ENCODE measurements around the gene HECTD3.
A peak's percentile ranks its signal among the peaks of the same experiment; 100 is the strongest.

Gene HECTD3

DNA sequence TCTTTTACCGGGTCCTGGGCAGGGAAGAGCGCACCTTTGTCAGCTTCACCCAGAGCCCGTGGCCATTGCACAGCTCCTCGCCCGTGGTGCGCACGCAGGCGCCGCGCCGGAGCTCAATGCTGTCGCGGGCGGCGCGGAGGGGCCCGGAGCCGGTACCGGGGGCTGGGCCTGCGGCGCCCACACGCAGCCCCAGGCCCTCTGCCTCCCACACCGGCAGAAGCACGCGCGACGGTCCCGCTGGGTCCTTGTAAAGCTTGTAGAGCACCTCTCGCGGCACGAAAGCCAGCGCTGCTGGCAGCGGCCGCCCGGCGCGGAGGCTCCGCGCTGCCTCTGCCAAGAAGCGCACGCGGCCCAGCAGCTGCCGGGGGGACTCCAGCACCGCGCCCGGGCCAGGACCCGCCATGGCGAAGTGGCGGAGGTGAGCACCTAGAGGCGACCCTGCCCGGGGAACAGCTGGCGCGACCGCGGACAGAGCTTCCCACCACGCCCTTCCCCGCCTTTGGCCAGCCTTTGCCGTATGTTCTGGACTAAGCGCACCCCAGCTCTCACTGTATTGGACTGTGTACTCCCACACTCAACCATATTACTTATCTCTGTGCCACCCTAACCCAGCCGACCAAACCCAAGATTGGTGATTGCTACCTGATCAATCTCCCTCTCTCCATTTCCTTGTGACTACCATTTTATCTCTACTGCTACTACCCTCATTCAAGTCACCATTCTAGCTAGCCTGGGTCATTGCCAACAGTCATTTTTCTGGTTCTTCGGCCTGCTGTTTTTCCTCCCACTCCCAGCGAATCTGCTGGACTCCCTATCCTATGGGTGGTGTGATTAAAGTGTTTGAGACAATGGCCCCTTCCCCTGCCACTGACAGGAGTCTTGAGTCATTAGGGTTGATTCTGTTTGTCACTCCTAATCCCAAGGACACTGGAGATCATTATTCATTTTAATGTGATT is at the start of gene HECTD3:
TSS of gene HECTD3 (minus strand) at position 470 of the 957 bp plus-strand sequence. CDS start at position 403, 67 bp downstream.
- DNase-seq: peak; percentile 71 to 79

DNA sequence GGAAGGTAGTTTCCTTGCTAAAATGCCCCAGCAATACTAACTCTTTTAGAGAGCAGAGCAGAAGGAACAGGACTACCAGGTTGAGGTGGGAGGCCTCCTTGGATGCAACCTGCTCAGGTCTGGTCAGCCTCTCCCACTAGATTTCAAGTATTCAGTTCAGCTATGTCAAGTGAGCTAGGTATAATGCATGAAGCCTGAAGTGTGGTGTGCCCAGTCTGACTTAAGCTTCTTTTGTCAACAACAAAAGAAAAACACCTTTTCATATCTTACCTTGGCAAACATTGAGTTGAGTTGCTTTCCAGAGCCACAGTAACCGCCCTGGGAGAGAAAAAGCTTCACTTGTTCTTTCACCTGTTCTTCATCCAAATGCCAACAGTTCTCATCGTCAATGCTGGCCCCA is 48.7 kb upstream of the HECTD3 start:
- no peak for DNase-seq

DNA sequence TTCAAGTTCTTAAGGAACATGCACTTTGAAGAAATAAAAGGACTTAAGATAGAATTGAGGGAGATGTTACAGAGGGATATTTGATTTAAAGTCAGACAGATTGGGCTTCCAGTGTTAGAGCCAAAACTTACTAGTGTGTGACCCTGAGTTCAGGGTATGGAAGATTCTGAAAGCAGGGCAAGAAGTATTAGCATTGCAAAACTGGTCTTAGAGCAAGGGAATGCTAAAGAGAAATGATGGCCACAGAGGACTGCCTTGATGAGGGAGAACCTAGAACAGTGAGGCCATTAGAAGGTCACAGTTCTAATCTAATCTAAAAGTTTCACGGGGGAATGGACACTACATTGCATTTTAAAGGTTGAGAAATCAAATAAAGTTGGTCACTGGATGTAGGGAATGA is 46.4 kb upstream of the HECTD3 start:
- no peak for DNase-seq

DNA sequence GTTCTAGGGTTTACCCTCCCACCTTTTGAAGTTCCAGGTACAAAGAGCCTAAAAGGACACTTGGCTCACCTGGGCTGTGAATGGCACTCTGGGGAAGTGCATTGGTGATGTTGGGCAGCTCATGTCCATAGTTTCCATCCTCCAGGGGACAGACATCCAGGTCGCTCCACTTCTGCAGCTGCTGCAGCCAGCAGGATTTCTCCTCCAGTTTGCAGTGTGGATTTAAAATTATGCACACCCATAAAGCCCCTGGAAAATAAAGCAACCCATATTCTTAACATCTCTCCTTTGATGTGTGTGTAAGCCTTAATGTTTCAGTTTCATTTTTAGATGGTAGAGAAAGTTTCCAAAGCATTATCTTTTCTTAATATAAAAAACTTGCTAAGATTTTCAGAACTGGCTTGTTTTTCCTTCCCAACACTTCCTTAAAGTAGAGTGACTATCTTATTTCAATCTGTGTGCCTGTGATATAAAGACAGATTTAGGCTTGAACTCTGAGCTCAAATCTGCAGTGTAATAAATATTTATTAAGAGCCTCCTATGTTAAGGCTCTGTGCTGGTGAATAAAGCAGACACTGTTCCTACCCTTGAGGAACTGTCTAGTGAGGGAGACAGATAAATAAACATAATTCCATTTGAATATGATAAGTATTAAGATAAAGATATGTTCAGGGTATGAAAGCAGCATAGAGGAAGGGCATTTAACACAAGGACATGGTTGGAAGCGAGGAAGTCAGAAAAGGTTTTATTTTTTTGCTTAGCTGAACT is 40.1 kb upstream of the HECTD3 start:
- peak in 1 of 2 donors; percentile 27 for DNase-seq

DNA sequence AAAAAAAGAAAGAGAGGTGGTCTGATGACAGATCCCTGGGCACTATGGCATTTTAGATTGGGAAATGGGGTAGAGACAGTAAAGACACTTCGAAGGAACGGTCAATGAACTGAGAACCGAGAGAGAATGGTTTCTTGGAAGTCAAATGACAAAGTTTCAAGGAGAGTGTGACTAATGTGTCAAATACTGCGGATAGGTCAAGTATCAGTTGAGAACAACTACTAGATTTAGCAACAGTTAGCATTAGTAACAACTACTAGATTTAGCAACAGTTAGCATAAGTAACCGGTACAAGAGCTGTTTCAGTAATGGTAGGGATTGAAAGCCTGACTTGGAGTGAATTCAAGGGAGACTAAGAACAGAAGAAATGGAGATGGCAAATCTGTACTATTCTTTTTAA is 35.9 kb upstream of the HECTD3 start:
- DNase-seq: no peak

DNA sequence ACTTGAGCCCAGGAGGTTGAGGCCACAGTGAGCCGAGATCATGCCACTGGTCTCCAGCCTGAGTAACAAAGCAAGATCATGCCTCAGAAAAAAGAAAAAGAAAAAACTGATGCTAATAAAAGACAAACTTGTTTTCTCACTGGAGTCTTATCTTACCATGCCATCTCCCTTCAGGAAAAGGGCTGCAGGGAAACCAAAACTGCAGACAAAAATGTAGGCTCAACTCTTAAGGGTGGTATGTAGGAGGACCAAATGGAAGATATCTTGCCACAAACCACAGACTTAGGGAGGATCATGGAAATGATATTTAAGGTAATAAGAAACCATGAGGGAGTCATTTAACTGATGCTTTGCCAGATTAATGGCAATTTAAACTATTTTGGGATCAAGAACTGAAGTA is 33.8 kb upstream of the HECTD3 start:
- no peak for DNase-seq

DNA sequence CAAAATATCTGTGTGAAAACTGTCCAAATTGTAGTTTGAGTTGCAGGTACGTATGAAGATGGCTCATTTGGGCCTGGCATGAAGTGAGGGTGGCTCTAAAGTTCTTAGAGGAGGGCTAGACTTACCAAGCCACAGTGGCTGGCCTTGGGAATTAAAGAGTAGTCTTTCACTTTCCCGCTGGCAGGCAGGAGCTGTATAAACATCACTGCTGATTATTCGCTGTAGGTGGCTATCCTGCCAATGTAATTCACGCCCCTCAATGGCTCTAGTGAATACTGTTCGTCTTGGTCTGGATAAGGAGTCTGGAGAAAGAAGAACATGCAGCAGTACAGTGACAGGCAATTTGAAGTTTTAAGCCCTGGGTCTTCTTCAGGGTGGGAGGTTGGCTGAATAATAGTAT is 32.0 kb upstream of the HECTD3 start:
- DNase-seq: no peak

DNA sequence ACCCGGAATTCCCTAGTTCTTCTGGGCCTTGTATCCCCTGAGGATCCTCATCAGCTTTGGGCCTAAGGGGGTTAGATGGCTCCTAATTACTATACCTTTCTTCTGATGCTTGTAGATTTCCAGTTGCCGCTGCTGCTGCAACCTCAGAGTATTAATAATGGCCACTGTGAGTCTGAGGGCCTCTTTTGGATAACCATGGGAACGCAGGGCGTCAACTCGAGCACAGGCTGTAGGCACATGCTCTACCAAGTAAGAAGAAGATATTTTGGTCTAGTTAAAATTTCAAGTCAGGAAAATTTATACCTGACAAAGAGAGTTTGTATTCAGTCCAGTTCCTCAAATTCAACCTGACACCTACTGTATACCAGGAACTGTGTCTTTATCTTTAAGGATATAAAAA is 29.2 kb upstream of the HECTD3 start:
- DNase-seq: no peak

DNA sequence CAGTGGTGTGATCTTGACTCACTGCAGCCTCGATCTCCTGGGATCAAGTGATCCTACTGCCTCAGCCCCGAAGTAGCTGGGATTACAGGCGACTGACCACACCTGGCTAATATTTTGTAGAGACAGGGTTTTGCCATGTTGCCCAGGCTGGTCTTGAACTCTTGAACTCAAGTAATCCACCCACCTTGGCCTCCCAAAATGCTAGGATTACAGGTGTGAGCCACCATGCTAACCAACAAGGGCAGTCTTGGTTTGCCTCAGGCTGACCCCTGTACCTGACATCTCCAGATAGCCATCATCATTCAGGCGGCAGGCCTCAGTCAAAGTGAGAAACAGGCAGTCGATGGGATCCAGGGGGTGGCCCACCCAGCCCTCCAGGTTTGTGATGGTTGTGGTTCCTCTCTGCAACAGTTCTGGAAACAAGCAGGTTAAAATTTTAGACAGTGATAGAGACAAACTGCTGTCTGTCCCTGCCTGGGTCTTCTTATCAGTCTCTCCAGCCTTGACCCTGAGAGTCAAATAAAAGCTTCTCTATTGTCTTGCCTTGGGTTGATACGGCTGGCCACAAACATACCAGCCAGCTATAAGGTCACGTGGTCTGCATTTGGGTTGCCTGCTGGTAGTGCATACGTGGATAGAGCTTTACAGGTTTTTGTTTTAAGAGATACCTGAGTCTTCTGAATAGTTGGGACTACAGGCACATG is 27.7 kb upstream of the HECTD3 start:
- no peak for DNase-seq

DNA sequence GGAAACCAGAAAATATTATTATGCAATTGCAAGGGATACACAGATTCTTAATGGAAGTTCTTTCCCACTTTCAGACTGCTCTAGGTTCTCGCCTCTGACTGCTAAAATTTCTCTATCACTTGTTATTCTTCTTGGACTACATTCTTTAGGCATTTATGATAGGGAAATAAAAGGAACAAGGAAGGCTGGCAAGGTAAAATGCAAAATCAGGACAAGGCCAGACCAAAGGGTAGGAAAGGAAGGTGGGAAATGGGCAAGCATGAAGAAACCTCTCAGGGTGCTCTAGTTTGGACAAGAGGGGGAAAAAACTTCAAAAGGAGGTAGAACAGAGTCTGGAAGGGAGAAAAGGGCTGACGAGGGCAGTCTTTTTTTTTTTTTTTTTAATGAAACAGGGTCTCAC is 27.1 kb upstream of the HECTD3 start:
- no peak for DNase-seq

DNA sequence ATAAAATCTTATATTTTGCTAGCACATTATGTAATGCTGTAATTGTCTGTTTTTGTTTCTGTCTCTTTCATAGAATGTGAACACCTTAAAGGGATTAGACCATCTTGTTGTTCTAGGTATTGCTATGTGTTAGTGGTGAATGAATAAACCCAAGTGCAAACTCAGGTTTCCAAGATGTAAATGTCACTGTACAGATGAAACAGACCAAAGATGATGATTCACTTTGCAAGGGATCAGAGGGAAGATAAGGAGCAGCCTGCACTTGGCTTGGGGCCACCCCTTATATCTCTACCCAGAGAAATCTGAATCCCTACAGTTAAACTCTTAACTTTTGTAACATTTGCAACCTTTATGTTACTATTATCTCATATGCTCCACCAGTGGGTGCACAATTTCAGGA is 26.3 kb upstream of the HECTD3 start:
- DNase-seq: no peak

DNA sequence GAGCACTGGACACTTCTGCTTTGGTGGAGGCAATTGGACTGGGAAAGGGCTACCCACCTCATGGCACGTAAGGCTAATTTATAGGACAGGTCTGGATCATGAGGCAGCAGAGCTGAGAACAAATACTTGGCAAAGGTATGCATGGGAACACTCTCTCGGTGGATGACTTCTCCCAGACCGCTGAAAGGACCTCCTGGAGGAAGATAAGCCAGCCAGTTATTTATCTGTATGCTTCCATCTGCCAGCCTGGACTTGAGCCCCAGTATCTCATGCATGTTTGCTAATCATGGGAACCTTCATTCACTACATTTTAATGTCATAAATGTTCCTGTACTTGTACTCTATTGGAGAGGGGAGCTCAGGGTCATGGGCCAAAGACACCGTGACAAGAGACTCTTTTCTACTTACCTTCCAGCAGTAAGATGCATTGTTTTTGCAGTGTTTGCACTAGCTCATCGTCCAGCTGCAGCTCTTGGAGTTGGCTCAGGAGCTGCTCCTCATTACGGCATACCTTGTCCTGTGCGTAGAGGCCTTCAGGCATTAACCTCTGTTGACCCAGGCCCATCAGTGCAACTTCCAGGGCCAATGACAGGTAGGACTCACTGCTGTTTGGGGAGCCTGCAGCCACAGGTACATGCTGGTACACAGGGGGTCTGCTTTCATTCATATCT is 24.6 kb upstream of the HECTD3 start:
- DNase-seq: no peak

DNA sequence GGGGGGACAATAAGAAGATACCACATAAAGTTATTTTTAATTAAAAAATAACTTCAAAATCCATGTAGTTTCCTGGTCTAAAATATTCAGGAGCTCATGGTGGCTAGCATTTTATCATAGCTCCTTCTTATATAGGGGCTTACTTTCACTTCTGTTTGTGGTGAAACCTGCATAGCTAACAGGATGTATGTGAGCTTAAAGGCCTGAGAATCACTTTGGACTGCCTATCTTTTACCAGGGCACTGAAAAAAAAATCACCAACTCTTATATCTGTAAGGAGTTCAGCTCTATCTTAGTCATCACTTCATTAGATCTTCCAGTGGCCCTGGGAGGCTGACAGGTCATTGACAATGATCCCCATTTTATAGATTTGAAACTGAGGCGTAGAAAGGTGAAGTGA is 22.2 kb upstream of the HECTD3 start:
- no peak for DNase-seq

DNA sequence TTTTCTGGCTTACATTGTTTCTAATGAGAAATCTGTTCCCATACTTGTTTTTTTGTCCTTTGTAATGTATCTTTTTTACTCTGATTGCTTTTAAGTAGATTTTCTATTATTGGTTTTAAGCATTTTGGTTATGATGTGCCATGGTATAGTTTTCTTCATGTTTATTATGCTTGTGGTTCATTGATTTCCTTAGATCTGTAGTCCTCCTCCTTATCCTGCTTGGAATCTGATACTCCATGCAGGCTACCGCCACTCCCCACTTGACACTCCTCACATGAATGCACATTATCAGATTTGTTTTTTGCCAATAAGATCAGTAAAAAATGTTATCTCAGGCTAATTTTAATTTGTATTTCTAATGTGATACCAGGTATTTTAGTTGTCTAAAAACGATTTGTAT is 21.7 kb upstream of the HECTD3 start:
- DNase-seq: no peak

DNA sequence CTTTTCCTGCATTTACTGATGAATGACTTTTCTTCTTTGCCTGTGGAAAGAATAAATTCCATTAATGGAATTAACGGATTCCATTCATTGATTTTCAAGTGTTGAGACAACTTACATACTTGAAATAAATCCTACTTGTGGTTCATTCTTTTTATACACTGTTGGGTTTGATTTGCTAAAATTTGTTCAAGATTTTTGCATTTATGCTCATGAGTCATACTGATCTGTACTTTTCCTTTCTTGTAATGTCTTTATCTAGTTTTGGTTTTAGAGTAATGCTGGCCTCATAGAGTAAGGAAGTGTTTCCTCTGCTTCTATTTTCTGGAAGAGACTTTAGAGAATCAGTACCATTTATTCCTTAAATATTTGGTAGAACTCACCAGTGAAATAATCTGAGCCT is 15.3 kb upstream of the HECTD3 start:
- DNase-seq: no peak

DNA sequence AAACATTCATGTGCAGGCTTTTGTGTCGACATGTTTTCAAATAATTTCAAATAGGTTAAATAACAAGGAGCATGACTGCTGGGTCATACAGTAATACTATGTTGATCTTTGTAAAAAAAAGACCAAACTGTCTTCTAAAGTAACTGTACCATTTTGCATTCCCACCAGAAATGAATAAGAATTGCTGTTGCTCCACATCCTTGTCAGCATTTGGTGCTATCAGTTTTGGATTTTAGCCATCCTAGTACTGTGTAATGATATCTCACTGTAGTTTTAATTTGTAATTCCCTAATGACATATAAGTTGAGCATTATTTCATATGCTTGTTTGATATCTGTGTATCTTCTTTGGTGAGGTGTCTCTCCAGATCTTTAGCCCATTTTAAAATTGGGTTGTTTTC is 12.5 kb upstream of the HECTD3 start:
- no peak for DNase-seq

DNA sequence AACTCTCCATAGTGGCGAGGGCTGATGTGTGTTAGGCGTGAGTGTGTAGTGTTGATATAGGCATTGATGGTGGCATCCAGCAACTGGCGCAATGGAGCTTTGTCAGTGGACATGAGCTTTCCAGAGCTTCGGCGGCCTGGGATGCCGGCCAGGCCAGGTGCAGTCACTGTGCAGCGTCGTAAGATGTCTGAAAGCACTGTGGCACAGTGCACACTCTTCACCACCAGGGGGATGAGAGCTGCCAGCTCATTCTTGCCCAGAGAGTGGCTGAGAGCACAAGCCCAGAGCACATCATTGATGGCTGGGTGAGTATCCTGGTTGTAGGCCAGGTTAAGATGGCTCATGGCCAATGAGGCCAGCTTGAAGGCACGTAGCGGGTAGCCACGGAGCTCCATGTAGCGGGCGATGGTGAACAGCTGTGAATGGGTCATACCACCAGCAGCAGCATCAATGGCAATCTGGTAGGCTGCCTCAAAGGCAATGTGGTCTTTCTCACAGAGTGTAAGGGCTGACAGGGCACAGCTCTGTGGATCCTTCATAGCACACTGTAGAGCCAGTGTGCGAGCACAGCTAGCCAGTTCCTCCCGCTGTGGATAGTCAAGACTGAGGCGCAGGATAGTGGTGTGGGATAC is 7.6 kb upstream of the HECTD3 start:
- peak; percentile 57 to 64 for DNase-seq

DNA sequence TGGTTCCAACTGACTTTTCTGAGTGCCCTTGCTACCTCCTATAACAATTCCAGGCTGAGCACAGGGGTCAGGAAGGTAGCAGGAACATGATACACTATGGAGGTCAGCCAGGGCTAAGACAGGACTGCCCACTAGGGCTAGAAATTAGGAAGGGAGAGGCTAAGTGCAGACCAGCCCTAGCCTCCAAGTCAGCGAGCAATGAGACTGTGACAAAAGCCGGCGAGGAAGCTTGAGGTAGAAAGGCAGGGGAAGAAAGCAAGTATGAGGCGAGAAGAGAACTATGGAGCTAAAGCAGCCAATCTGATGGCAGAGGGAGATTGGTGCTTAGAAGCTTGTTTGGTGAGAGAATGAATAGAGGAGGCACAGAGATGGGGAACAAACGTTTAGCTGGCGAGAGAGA is 5.6 kb upstream of the HECTD3 start:
- no peak for DNase-seq

DNA sequence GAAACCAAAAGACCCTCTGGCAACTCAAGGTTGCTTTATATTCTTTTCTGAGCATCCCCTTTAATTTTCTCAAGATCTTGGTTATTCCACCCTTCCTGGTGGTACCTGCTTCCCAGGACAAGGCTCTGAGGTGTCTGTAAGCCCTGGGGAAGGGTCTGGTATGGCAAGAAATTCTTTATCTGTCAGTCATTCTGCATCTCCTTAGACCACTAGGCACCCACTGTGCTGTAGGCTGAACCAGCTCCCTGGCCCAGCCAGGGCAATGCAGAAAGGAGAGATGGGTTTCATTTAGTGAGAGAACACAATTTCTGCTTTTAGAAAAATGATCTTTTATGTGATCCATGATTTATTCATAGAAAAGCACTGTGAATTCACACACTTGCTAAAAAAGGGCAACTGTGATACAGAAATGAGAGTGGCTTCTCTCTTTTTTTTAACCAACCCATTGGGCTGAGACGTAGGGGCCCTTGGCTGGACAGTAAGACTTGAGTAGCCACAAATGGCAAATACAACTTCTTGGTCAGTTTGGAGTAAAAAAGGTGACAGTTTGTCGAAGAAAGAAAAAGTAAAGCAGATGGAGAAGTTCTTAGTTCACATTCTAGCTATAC is 5.1 kb upstream of the HECTD3 start:
- no peak for DNase-seq

DNA sequence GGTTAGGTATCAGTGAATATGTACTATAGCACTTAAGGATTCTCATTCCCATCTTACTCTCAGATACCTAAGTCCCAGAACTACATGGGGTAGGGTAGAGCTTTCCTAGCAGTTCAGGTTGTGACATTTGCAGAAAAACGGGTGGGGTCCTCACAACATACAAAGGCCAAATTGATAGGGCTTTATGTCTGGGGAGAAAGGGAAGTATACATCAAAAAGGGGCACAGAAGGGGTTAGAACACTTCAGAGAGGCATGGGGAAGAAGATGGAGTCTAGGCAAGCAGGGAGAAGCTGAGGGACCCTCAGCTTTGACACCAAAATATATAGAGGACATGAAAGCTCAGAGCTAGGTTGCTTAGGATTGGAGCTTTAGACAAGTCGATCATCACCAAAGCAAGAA is 4.6 kb upstream of the HECTD3 start:
- no peak for DNase-seq

DNA sequence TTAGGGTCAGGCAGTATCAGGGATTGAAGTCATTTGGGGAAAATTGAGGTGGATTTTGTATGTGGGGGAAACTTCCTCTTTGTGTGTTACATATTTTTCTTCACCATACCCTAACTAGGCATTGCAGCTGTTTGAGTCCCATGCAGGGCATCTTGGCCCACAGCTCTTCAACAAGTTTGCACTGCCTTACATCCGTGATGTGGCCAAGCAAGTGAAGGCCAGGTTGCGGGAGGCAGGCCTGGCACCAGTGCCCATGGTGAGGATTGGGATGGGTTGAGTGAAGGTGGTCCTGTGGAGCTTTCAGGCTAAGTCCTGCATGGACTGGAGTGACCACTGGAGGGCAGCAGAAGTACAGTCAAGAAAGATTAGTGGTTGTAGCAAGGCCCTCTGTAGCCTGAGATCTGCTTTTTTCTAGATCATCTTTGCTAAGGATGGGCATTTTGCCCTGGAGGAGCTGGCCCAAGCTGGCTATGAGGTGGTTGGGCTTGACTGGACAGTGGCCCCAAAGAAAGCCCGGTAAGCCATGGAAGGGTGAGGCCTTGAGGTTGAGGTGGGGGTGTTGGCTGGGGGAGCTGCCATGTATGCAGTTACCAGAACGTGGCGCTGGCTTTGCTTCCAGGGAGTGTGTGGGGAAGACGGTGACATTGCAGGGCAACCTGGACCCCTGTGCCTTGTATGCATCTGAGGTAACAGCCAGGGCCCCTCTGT is 3.4 kb upstream of the HECTD3 start:
- peak; percentile 84 to 86 for DNase-seq

Data from CD4-positive, alpha-beta T cell treated with Interleukin-4 for 1 hour (primary cell).